Duodenal mucosa (tissue), 2 donors: ENCODE data around the gene DNAH9.
"Not testable (repeated sequence)": the region's sequence is repeated elsewhere in the genome, so short reads cannot be mapped to it uniquely, and the experiment has no call there.

Experiments used
- H3K27ac ChIP-seq: one replicate; pipeline ENCODE4 v1.7.0; 2013; ENCODE audit warnings: low read depth, low read length
- H3K27me3 ChIP-seq, 2 donors: one replicate each; pipeline ENCODE4 v1.7.0; 2013; ENCODE audit warnings: low read length in 2 of 2, control low read depth in 1 of 2; ENCODE audit not compliant: insufficient read depth in 2 of 2, control insufficient read depth in 1 of 2
- H3K36me3 ChIP-seq, 2 donors: one replicate each; pipeline ENCODE4 v1.7.0; 2013; ENCODE audit warnings: low read length in 2 of 2, control low read depth in 1 of 2; ENCODE audit not compliant: insufficient read depth in 2 of 2, control insufficient read depth in 1 of 2
- H3K4me1 ChIP-seq, 2 donors: one replicate each; pipeline ENCODE4 v1.7.0; 2013; ENCODE audit warnings: low read length in 2 of 2, control low read depth in 1 of 2; ENCODE audit not compliant: insufficient read depth in 2 of 2, control insufficient read depth in 1 of 2
- H3K4me3 ChIP-seq, 2 donors: one replicate each; pipeline ENCODE4 v1.7.0; 2013; ENCODE audit warnings: low read length in 2 of 2, low read depth in 1 of 2
- H3K9ac ChIP-seq, 2 donors: one replicate each; pipeline ENCODE4 v1.7.0; 2013; ENCODE audit warnings: low read length in 2 of 2, low read depth in 1 of 2
- H3K9me3 ChIP-seq, 2 donors: one replicate each; pipeline ENCODE4 v1.7.0; 2013; ENCODE audit warnings: low read length in 2 of 2, control low read depth in 1 of 2; ENCODE audit not compliant: control insufficient read depth in 1 of 2

The DNAH9 gene

GRCh38 chr17:11969565-11969964 lies 371.3 kb downstream of the DNAH9 start:
- Histone ChIP-seq H3K9ac (no peak overlapping the region), H3K9me3 (peaks cover 11 to 19% of the 10 kb centered on the region in 2 donors), H3K4me3 (no peak overlapping the region), H3K4me1 (no peaks in the 10 kb centered on the region), H3K27ac (no peak overlapping the region), H3K27me3 (no peaks in the 10 kb centered on the region), H3K36me3 (no peaks in the 10 kb centered on the region)

GRCh38 chr17:11972741-11973140 lies 374.5 kb downstream of the DNAH9 start:
- not testable (repeated sequence) for H3K27ac ChIP-seq

GRCh38 chr17:11979795-11980194 lies 381.5 kb downstream of the DNAH9 start:
- no peaks in the 10 kb centered on the region for H3K4me1 ChIP-seq
- no peak overlapping the region for H3K4me3 ChIP-seq
- H3K27ac ChIP-seq: no peak overlapping the region
- no peaks in the 10 kb centered on the region for H3K27me3 ChIP-seq
- H3K9ac ChIP-seq: no peak overlapping the region
- H3K36me3 ChIP-seq: peaks cover 17 to 41% of the 10 kb centered on the region in 2 donors
- H3K9me3 ChIP-seq: no peaks in the 10 kb centered on the region

More at GRCh38 chr17:11972741-11973140, 374.5 kb downstream of the DNAH9 start:
- not testable (repeated sequence) for H3K9ac ChIP-seq, H3K27me3 ChIP-seq, H3K4me1 ChIP-seq, H3K4me3 ChIP-seq, H3K9me3 ChIP-seq
- H3K36me3 ChIP-seq: peaks cover 0 to 10% of the 10 kb centered on the region in 2 donors

- Histone ChIP-seq H3K9me3 (no peaks in the 10 kb centered on the region), H3K27me3 (no peaks in the 10 kb centered on the region), H3K36me3 (peaks cover 17 to 41% of the 10 kb centered on the region in 2 donors), H3K27ac (no peak overlapping the region), H3K4me3 (no peak overlapping the region), H3K4me1 (no peaks in the 10 kb centered on the region), H3K9ac (no peak overlapping the region)
Measured at GRCh38 chr17:11980813-11981212, 382.5 kb downstream of the DNAH9 start.

- Histone ChIP-seq H3K9me3 (no peaks in the 10 kb centered on the region), H3K4me1 (no peaks in the 10 kb centered on the region), H3K27me3 (no peaks in the 10 kb centered on the region), H3K27ac (no peak overlapping the region), H3K9ac (no peak overlapping the region), H3K4me3 (no peak overlapping the region), H3K36me3 (peaks cover 17 to 39% of the 10 kb centered on the region in 2 donors)
Measured at GRCh38 chr17:11981862-11982261, 383.6 kb downstream of the DNAH9 start.

- Histone ChIP-seq H3K4me1 (no peaks in the 10 kb centered on the region), H3K9ac (no peak overlapping the region), H3K27ac (no peak overlapping the region), H3K27me3 (no peaks in the 10 kb centered on the region), H3K9me3 (no peaks in the 10 kb centered on the region), H3K4me3 (no peak overlapping the region), H3K36me3 (peaks cover 11 to 35% of the 10 kb centered on the region in 2 donors)
Measured at GRCh38 chr17:11986179-11986941, 388.1 kb downstream of the DNAH9 start.

GRCh38 chr17:11986942-11987329 lies 388.7 kb downstream of the DNAH9 start:
- Histone ChIP-seq H3K36me3 (peaks cover 11 to 32% of the 10 kb centered on the region in 2 donors), H3K9ac (no peak overlapping the region), H3K27ac (no peak overlapping the region), H3K27me3 (no peaks in the 10 kb centered on the region), H3K9me3 (no peaks in the 10 kb centered on the region), H3K4me3 (no peak overlapping the region), H3K4me1 (no peaks in the 10 kb centered on the region)

- Histone ChIP-seq H3K9ac (no peak overlapping the region), H3K27me3 (no peaks in the 10 kb centered on the region), H3K4me1 (no peaks in the 10 kb centered on the region), H3K27ac (no peak overlapping the region), H3K9me3 (no peaks in the 10 kb centered on the region), H3K36me3 (peaks cover 0 to 19% of the 10 kb centered on the region in 2 donors), H3K4me3 (no peak overlapping the region)
Measured at GRCh38 chr17:11990363-11990983, 392.2 kb downstream of the DNAH9 start.

GRCh38 chr17:11991461-11991860 lies 393.2 kb downstream of the DNAH9 start:
- Histone ChIP-seq H3K9ac (no peak overlapping the region), H3K9me3 (no peaks in the 10 kb centered on the region), H3K4me3 (no peak overlapping the region), H3K36me3 (peaks cover 0 to 19% of the 10 kb centered on the region in 2 donors), H3K27me3 (no peaks in the 10 kb centered on the region), H3K4me1 (no peaks in the 10 kb centered on the region), H3K27ac (no peak overlapping the region)

- Histone ChIP-seq H3K36me3 (peaks cover 0 to 7% of the 10 kb centered on the region in 2 donors), H3K27ac (peak overlapping the region; percentile 89), H3K9me3 (no peaks in the 10 kb centered on the region), H3K9ac (peak overlapping the region; percentile 91 to 95), H3K4me1 (peaks cover 0 to 4% of the 10 kb centered on the region in 2 donors), H3K4me3 (peak overlapping the region; percentile 76 to 97), H3K27me3 (no peaks in the 10 kb centered on the region)
Measured at GRCh38 chr17:11996722-11997146, 398.5 kb downstream of the DNAH9 start.
